ENCODE measurements around the gene PEX13.
"Not testable (repeated sequence)": the region's sequence is repeated elsewhere in the genome, so short reads cannot be mapped to it uniquely, and the experiment has no call there.

- TF ChIP-seq, protein P1, sequence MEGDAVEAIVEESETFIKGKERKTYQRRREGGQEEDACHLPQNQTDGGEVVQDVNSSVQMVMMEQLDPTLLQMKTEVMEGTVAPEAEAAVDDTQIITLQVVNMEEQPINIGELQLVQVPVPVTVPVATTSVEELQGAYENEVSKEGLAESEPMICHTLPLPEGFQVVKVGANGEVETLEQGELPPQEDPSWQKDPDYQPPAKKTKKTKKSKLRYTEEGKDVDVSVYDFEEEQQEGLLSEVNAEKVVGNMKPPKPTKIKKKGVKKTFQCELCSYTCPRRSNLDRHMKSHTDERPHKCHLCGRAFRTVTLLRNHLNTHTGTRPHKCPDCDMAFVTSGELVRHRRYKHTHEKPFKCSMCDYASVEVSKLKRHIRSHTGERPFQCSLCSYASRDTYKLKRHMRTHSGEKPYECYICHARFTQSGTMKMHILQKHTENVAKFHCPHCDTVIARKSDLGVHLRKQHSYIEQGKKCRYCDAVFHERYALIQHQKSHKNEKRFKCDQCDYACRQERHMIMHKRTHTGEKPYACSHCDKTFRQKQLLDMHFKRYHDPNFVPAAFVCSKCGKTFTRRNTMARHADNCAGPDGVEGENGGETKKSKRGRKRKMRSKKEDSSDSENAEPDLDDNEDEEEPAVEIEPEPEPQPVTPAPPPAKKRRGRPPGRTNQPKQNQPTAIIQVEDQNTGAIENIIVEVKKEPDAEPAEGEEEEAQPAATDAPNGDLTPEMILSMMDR (IDR thresholded peaks at IDR 0.05; ENCODE audit: low read depth, low read length, poor library complexity, severe bottlenecking): not testable (repeated sequence)
- TF ChIP-seq EZH2phosphoT487 (IDR thresholded peaks at IDR 0.05; ENCODE audit: borderline replicate concordance, low read length): not testable (repeated sequence)
These were observed 17.1 kb downstream of the PEX13 start for GRCh38 chr2:61034592-61034991.
